Measurements from ENCODE around the gene MACC1.
"Not testable (repeated sequence)": the region's sequence is repeated elsewhere in the genome, so short reads cannot be mapped to it uniquely, and the experiment has no call there.

Gene MACC1

DNA sequence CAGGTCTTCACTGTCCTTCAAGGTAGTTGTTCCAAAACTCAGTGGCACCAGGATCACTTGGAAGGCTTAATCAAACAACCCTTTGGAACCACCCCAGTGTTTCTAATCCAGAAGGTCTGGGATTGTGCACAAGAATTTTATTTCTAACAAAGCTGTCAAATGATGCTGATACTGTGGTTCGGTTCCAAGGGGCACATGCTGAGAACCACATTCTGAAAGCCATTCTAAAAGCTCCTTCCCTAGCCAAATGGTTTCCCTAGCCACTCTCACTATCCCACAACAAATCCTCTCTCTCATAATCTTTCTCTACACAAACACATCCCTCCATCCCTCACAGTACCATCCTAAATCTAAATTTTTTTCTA, 52.1 kb downstream of the MACC1 start:
- no peak for FAIRE-seq

DNA sequence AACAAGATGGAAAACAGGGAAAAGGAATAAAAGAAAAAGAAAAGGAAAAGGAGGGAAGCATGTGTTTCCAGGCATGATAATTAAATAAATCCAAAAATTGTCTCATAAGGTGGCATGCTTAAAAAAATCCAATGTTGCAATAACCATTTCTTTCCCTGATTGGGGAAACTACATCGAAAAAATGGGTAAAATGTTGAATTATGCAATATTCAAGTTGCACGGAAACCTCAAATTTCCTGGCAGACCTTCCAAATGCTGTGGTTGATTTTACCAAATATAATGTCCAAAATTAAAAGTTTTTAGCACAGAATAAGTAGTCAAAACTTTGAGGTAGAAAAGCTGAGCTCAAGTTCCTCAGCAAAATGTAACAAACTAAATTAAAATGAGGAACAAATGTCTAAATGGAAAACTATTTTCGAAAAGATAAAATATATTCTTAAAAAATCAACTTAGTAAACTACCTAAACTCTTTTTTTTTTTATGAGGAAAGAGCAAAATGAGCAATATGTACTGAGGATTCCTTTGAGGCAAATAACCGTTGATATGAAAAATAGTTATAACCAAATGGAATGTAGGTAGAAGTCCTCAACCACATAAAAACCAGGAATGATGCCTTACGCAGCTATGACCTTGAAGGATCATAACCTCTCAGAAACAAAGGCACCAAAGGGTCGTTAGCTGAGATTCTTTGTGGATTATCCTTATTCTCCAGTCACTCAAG, 52.6 kb downstream of the MACC1 start:
- no peak for FAIRE-seq

DNA sequence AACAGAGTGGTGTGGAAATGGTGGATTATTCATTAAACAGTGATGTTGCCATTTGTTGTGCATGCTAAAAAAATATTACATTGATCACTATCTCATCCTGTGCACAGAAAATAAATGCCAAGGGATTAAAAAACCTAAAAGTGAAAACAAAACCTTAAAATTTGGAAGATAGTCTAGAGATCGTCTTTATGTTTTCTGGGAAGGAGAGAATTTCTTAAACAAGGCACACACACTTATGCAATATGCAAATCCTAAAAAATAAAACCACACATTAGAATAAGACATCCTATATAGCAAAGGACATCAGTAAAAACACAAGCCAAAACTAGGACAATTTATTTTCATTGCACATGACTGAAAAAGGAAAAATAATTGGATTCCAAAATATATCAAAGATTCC, 54.5 kb downstream of the MACC1 start:
- FAIRE-seq, result no peak

DNA sequence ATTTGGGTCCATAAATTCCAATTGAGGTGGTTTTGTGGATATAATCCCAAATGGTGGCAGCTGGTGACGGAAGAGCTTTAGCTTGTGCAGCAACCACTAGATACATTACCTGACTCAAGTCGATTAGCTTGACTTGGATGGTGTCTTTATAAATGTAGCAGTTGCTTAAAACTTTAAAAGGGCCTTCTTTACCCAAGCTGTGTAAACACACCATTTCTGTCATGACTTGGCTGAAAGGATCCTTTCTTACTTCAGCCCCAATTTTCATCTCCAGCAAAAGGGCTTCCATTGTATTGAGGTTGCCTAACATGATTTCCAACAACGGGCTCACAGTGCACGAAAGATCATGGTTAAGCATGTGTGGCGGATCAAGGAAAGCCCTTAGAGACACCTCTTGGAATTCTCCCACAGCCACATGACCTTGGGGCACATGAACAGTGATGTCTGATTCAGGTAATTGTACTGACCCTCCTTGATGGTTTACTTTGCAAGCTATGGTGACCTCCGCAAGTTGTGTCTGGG, 57.9 kb downstream of the MACC1 start:
- FAIRE-seq, result no peak

DNA sequence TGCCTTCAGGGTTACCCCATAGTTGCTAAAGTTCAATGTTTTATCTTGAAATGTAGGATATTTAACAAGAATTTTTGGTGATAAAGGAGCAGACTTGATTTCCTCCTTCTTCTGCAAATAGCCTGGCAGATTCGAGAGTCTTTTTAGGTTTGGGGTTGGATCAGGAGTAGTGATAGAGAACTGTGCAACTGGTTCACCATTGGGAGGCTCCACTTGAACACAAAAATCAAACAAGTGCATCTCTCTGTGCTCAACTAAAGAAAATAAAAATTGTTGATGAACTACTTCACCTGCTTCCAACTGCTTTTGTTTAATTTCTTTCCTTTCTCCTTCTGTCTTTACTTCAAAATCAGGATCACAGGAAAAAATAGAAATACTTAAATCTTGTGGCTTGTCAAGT, 58.5 kb downstream of the MACC1 start:
- FAIRE-seq, result no peak

DNA sequence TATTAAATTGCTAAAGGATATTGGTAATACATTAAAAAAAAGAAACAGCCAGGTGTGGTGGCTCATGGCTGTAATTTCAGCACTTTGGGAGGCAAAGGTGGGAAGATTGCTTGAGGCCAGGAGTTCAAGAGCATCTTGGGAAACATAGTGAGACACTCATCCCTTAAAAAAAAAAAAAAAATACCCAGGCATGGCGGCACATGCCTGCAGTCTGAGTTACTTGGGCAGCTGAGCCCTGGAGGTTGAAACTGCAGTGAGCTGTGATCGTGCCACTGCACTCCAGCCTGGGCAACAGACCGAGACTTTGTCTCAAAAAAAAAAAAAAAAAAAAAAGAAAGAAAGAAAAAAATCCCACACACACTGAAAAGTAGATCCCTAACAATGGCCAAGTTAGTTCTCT, 59.7 kb downstream of the MACC1 start:
- no peak for FAIRE-seq

DNA sequence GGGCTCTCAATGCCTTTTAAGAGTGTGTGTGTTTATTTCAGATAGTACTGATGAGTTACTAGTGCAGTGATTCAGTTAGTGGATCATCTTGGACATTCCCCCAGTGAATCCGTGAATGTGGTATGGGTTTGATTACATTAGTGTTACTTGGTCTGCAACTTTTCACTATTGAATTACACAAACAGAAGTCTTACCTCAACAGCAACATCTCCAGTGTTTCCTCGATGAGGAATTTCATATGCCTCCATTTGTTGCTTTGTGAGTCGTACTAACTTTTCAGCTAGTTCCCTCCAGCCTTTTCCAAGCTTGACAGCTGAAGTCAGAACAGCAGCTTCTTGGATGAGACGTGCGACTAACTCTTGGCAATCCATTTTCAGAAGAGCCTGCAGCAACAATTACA, 63.2 kb downstream of the MACC1 start:
- no peak for FAIRE-seq

DNA sequence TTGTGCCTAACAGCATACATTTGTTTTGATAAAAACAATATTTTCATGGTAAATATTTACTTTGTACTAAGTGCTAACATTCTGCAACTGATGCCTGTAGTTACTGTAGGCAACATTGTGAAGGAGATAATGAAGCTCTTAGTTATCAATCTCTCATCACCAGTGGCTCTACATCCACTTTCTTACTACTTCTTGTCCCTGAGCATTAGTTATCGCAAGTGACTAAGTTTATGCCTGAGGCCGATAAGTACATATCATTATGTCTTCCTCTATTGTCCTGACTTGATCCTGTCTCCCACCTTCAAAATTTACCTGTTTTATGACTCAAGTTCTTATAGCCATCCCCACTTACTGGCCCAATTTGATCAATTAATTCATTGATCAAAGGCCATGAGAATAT, 63.6 kb downstream of the MACC1 start:
- FAIRE-seq, result no peak

DNA sequence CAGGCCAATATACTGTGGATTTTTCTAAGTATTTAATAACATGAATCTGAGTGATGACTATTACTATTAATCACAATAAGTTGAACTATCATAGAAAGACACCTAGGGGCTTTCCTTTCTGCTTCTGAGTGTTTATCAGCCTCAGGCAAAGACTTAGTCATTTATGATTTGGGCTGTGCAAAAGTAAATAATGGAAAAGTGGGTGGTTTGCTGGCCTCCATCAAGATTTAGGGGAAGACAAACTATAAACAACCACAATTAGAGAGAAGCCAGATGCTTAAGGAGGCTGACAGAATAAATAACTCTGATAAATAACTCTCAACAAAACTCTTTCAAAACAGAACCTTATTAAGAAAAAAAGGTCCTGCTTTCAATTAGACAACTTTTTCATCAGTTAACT, 64.7 kb downstream of the MACC1 start:
- no peak for FAIRE-seq

DNA sequence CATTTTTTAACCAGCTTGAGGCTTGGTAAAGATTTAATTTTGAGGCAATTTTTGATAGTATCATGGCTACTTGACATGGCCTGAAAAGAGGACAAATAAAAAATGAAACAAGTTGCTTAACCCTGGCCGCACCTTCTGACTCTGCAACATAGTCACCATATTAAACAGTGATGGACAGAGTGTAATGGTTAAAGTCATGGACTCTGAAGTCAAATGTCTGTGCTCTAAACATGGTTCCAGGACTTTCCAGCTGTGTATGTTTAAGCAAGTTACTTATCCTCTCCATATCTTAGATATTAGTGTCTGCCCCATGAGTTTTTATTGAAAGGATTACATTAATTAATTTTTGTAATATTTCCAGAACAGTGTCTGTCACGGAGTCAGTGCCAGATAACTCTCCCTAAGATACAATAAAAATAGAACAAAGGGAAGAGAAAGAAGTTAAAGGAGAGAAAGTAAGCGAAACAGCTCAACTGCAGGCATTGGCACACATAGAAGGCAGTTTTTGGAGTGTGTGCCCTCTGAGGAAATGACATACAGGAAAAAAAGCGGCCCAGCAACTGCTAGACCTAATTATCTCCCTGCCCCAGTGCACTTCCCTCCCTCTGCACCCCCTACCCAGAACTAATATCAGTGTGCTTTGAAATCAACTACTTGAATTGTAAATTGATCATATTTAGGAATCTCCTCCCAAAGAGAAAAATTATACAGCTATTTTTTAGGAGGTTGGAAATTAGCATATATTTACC, 65.3 kb downstream of the MACC1 start:
- no peak for FAIRE-seq

DNA sequence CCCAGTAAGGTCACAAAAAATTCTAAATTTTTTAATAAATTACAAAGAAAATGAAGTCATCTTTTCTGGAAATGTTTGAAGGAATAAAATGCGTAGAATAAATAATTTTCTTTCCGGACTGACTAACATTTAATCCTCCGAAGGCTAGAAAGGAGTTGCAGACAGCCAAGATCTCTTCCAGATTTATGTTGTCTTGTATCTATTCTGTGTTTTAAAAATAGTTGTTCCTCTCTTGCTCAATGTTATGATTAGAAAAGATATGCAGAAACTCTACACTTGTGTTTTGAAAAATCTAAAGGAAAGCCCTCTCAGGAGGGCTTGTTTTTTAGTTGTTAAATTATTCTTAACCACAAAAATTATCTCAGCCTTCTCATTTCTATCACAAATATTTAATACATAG, 70.7 kb downstream of the MACC1 start:
- no peak for FAIRE-seq

DNA sequence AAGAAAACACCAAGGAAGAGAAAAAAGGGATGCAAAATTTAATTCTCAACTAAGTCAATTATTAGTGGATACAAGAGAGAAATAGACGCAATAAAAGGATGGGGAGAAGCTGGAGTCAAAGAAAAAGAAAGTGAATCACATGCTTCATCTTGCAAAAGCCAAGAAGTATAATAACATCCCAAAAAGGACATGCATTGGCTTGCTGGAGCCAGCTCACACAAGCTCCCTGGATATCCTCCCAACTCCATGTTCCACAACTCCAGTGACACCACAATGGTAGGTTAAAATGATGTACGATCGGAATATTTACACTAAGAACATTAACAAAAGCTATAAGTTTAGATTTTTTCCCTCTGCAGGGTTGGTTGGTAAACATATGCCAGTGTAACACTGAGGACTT, 72.4 kb downstream of the MACC1 start:
- no peak for FAIRE-seq

DNA sequence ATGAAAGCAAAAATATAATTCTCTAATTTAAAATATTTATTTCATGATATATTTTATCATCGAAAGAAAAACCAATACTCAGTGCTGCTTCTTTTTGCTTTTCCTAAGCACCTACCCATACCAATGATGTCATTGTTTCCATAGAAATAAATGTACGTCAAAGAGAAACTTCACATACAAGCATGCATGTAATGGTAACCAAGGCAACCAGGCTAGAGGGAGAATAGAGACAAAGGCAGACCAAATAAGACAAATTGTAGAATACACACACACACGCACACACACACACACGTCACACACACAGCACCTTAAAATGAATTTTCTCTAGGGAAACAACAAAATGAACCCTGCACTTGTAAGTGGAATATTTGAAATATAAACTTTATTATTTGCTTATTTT, 75.5 kb downstream of the MACC1 start:
- FAIRE-seq, result no peak

DNA sequence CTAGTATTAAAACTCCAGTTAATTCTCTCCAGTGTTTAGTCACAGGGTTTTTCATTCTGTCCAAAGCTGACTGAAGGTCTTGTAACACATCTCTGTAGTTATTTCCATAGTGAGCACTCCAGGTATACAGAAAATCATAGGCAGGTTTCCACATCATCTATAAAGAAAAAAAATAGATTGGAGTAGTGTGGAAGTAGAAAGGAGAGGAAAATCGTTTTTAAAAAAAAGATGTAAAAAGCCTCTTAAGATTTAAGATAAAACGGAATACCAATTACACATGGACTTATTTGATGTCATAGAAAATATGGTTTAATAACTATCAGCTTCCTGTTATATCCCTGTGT, 76.2 kb downstream of the MACC1 start:
- FAIRE-seq, result no peak

DNA sequence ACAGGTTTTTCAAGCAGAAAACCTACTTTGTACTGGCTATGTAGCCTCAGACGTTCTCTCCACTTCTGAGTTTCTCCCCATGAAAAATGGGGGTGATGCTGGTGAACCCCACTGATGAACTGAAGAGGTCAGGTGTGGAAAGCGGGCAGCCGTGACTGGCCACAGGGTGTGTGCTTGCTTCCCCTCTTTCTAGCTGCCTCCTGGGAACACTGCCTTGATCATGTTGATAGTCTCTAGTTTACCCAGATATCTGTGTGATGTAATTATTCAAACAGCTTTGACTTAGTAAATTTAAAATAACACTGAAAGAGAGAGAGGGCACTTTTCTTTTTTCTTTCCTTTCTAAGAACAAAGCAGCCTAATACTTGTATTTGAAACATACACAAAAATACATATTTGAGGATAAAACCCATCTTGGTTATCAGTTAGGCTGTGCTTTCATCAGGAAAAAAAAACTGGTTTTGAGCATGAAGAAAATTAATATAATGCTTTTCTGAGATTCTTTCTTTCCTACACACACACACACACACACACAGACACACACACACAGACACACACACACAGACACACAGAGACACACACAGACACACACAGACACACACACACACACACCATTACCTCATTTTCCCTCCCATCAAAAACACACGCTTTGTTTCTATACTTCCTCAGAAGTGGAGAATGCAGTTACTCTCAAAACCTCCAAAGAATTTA, 76.7 kb downstream of the MACC1 start:
- no peak for FAIRE-seq

DNA sequence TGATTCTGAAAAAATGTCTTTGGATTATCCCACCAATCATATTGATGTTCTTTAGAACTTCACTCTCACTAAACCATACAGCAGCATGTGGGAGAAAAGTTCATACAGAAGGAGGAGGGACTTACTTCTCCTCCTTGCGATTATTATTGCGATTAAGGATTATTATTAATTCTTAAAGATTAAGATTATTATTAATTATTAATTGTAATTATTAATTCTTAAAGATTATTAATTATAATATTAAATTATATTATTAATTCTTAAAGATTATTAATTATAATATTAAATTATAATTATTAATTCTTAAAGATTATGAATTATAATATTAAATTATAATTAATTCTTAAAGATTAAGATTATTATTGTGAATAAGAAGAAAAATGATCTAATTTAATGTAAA, 80.5 kb downstream of the MACC1 start:
- FAIRE-seq, result peak; percentile 97

DNA sequence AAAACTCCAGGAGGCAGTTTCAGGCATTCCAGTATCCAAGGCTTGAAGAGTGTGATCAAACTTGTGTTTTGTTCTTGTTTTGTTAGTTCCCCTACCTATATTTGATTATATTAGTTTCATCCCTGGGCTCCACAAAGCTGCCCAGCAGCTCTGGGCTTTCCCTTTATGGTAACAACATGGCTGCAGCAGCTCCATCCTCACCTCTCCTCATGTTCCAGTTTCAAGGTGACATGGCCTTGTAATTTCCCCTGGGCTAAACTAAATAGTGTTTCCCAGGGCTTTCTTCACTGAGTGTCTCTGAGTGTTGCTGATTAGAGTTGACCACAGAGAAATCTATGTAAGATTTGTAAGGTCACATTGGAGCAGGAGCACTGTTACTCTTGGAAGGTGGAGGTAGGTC, 83.4 kb downstream of the MACC1 start:
- no peak for FAIRE-seq

DNA sequence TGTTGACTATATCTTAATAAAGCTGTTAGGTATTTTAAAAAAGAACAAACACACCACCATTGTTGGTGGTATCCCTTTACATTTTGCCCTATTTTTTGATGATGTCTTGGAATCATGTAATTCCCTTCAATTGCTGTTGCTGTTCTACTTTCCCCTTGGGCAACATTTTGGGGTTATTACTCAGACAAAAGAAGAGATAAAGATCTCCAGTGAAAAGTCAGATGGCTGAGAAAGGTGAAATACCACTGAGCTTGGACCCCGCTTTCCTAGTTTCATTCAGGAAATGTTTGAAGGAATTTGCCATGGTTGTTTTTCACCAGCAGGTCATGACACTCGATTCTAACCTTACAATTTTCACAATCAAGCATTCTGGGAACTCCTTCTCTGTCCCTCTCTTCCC, 84.6 kb downstream of the MACC1 start:
- FAIRE-seq, result no peak

DNA sequence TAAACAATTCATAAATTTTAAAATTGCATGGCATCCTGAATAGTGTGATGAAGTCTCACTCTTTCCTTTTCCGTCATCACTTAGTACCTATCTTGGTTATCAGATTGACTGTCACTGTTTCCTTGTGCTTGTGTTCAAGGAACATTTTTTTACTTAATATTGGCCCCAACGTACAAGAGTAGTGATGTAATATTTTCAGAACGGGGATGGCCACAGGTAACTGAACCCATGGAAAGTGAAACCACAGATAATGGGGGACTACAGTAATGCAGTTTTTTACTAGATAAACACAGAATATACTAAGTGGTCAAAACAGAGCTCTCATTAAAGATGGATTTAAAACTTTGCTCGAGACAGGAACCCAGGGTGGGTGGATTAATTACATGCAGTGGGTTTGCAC, 85.4 kb downstream of the MACC1 start:
- FAIRE-seq, result no peak

DNA sequence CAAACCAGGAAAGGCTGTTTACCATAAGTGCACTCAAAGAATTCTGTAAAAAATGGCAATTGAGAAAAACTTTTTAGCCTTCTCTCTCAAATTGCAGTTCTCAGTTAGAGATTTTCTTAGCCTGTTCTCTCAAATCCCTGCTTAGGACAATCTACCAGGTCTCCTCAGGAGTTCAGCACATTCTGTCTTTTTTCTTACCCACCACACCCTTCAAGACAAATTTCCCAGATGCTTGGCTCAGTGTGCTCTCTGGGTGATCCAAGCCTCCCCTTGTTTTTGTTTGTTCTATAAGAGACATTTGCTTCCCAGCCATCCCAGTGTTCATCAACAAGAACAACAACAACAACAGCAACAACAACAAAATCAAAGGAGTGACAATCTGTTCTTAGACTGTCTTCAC, 87.3 kb downstream of the MACC1 start:
- no peak for FAIRE-seq

DNA sequence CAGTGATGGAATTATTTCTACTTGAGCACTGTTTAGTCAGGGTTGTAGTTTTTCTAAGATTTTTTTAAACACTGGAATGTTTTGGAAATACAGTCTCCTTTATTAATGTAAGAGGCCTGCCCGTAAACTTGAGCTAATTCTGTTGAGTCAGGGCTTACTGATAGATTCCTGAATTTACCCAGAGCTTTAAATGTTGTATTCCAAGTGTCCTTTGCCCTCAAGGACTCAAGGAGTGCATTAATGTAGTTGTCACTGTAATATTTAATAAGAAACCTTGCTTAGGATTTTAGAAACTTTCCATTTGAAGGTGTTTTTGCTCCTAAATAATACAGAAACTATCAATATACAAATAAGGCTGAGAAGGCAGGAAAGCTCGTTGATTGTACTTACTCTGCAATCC, 89.2 kb downstream of the MACC1 start:
- FAIRE-seq, result no peak

DNA sequence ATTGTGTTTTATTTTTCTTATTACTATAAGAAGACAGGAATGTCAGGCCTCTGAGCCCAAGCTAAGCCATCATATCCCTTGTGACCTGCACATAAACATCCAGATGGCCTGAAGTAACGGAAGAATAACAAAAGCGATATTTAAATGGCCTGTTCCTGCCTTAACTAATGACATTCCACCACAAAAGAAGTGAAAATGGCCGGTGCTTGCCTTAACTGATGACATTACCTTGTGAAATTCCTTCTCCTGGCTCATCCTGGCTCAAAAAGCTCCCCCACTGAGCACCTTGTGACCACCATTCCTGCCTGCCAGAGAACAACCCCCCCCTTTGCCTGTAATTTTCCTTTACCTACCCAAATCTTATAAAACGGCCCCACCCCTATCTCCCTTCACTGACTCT, 91.1 kb downstream of the MACC1 start:
- FAIRE-seq, result not testable (repeated sequence)

DNA sequence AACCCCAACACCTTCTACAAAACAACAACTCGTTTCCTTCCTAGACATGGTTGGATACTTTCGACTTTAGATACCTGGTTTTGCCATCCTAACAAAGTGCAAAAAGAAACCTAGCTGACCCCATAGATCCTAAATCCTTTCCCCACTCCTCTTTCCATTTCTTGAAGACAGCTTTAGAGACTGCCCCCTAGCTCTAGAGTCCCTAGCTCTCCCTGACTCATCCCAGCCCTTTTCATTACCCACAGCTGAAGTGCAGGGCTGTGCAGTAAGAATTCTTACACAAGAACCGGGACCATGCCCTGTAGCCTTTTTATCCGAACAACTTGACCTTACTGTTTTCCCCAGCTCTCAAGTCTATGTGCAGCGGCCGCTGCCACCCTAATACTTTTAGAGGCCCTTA, 93.1 kb downstream of the MACC1 start:
- FAIRE-seq, result not testable (repeated sequence)
